ENCODE data around the gene CHRNG. TPM values are rescaled to one million over a fixed set of nuclear protein-coding genes. Genes with fewer than 3 reads are reported as not detected.

Gene CHRNG
- polyA plus RNA-seq, 1 donor from 2014 or later, result not detected

DNA sequence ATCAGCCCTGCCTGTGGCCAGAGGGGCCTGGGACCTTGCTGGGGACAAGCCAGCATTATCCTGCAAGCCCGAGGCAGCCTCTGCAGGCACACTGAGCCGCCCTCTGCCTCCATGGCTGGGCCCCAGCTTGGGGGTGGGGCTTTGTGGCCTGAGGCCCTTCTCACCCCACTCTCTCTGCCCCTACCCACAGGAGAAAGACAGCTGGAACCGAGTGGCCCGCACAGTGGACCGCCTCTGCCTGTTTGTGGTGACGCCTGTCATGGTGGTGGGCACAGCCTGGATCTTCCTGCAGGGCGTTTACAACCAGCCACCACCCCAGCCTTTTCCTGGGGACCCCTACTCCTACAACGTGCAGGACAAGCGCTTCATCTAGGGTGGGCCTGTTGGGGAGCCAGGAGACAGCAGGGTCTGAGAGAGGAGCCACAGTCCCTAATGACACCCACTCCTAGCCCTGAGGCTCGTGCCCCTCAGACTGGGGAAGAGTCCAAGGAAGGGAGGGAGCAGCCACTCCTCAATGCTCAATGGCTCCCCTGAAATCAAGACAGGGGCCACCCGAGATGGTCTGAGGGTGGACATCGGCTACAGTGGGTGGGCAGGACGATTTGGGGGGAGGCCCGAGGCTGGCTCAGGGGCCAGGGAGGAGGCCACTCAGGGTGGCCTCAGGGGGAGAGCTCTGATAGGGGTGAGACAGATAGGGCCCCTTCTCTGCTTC is 4.4 kb upstream of the CHRNG start:
- H3K36me3 ChIP-seq (ENCODE audit: insufficient read depth, low read length), result no peaks in the 10 kb centered on the region
- no peak for TF ChIP-seq EZH2 (IDR thresholded peaks at IDR 0.05; ENCODE audit: borderline replicate concordance, insufficient read depth, low read length, poor library complexity, severe bottlenecking)
- TF ChIP-seq EP300 (conservative IDR thresholded peaks at IDR 0.05; ENCODE audit: poor library complexity, severe bottlenecking), result no peak
- TF ChIP-seq, protein P1, sequence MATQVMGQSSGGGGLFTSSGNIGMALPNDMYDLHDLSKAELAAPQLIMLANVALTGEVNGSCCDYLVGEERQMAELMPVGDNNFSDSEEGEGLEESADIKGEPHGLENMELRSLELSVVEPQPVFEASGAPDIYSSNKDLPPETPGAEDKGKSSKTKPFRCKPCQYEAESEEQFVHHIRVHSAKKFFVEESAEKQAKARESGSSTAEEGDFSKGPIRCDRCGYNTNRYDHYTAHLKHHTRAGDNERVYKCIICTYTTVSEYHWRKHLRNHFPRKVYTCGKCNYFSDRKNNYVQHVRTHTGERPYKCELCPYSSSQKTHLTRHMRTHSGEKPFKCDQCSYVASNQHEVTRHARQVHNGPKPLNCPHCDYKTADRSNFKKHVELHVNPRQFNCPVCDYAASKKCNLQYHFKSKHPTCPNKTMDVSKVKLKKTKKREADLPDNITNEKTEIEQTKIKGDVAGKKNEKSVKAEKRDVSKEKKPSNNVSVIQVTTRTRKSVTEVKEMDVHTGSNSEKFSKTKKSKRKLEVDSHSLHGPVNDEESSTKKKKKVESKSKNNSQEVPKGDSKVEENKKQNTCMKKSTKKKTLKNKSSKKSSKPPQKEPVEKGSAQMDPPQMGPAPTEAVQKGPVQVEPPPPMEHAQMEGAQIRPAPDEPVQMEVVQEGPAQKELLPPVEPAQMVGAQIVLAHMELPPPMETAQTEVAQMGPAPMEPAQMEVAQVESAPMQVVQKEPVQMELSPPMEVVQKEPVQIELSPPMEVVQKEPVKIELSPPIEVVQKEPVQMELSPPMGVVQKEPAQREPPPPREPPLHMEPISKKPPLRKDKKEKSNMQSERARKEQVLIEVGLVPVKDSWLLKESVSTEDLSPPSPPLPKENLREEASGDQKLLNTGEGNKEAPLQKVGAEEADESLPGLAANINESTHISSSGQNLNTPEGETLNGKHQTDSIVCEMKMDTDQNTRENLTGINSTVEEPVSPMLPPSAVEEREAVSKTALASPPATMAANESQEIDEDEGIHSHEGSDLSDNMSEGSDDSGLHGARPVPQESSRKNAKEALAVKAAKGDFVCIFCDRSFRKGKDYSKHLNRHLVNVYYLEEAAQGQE (IDR thresholded peaks at IDR 0.05; ENCODE audit: borderline replicate concordance), result no peak
- TF ChIP-seq MXI1 (conservative IDR thresholded peaks at IDR 0.05; ENCODE audit: poor library complexity, severe bottlenecking), result no peak
- no peak for TF ChIP-seq POLR2AphosphoS5 (IDR thresholded peaks at IDR 0.05)
- TF ChIP-seq, protein P2, sequence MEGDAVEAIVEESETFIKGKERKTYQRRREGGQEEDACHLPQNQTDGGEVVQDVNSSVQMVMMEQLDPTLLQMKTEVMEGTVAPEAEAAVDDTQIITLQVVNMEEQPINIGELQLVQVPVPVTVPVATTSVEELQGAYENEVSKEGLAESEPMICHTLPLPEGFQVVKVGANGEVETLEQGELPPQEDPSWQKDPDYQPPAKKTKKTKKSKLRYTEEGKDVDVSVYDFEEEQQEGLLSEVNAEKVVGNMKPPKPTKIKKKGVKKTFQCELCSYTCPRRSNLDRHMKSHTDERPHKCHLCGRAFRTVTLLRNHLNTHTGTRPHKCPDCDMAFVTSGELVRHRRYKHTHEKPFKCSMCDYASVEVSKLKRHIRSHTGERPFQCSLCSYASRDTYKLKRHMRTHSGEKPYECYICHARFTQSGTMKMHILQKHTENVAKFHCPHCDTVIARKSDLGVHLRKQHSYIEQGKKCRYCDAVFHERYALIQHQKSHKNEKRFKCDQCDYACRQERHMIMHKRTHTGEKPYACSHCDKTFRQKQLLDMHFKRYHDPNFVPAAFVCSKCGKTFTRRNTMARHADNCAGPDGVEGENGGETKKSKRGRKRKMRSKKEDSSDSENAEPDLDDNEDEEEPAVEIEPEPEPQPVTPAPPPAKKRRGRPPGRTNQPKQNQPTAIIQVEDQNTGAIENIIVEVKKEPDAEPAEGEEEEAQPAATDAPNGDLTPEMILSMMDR (IDR thresholded peaks at IDR 0.05; ENCODE audit: poor library complexity, severe bottlenecking), result no peak
- no peak for TF ChIP-seq TAF1 (IDR thresholded peaks at IDR 0.05; ENCODE audit: low read depth)
- no peak for TF ChIP-seq SMC3 (conservative IDR thresholded peaks at IDR 0.05; ENCODE audit: poor library complexity)
- no peak for TF ChIP-seq RAD21 (conservative IDR thresholded peaks at IDR 0.05)
- H3K9ac ChIP-seq (ENCODE audit: low read length), result no peak overlapping the region
- H3K9me3 ChIP-seq (ENCODE audit: low read length), result no peaks in the 10 kb centered on the region
- no peak overlapping the region for H2AFZ ChIP-seq (ENCODE audit: low read depth, low read length)
- H3K27me3 ChIP-seq (ENCODE audit: insufficient read depth, low read depth, low read length), result no peaks in the 10 kb centered on the region
- no peak overlapping the region for H3K27ac ChIP-seq (ENCODE audit: low read length)
- H3K79me2 ChIP-seq (replicated peaks; ENCODE audit: insufficient read depth, low read length), result no peaks in the 10 kb centered on the region
- H3K4me2 ChIP-seq (ENCODE audit: low read length), result no peak overlapping the region
- no peak overlapping the region for H3K4me3 ChIP-seq (ENCODE audit: low read length)
- no peaks in the 10 kb centered on the region for H3F3A ChIP-seq (ENCODE audit: insufficient read depth, low read length, poor library complexity, severe bottlenecking)
- H4K20me1 ChIP-seq (ENCODE audit: insufficient read depth), result no peaks in the 10 kb centered on the region
- H3K9me2 ChIP-seq (ENCODE audit: insufficient read depth, low read length), result no peaks in the 10 kb centered on the region

DNA sequence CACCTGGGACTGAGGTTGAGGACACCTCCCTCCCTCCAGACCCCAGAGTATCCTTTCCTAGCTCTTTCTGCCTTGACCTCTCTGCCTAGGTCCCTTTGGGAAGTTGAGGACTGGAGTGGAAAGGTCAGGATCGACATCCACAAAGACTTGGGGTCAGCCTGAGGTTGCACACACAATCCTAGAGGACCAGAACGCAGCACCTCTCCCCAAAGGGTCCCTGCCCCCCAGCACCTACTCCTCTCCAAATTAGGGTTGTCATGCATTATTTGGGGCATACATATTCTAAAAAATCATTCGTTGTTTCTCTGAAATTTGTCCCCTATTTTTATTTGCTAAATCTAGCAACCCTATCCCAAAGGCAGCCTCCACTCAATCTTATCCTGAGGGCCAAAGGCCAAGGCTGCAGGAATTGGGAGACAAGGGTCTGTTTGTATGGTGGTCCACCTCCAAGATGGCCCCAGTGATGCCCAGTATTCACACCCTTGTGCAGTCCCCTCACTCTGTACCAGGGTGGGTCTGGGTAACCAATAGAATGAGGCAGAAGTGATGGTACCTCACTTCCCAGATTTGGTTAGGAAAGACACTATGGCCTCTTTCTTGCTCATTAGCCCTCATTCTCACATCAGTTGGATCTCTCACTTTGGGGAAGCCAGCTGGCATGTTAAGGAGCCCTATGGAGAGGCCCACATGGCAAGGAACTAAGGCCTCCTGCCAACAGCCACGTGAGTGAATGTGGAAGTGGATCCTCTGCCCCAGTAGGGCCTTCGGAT is 3.5 kb upstream of the CHRNG start:
- Histone ChIP-seq H3F3A (ENCODE audit: insufficient read depth, low read length, poor library complexity, severe bottlenecking) (no peaks in the 10 kb centered on the region), H4K20me1 (ENCODE audit: insufficient read depth) (no peaks in the 10 kb centered on the region), H3K4me3 (ENCODE audit: low read length) (no peak overlapping the region), H3K27me3 (ENCODE audit: insufficient read depth, low read depth, low read length) (no peaks in the 10 kb centered on the region), H2AFZ (ENCODE audit: low read depth, low read length) (no peak overlapping the region), H3K27ac (ENCODE audit: low read length) (no peak overlapping the region), H3K79me2 (replicated peaks; ENCODE audit: insufficient read depth, low read length) (no peaks in the 10 kb centered on the region), H3K9me3 (ENCODE audit: low read length) (no peaks in the 10 kb centered on the region), H3K4me2 (ENCODE audit: low read length) (no peak overlapping the region), H3K36me3 (ENCODE audit: insufficient read depth, low read length) (no peaks in the 10 kb centered on the region), H3K9ac (ENCODE audit: low read length) (no peak overlapping the region), H3K9me2 (ENCODE audit: insufficient read depth, low read length) (no peaks in the 10 kb centered on the region)
- TF ChIP-seq MXI1 (conservative IDR thresholded peaks at IDR 0.05; ENCODE audit: poor library complexity, severe bottlenecking) (no peak), EP300 (conservative IDR thresholded peaks at IDR 0.05; ENCODE audit: poor library complexity, severe bottlenecking) (no peak), TAF1 (IDR thresholded peaks at IDR 0.05; ENCODE audit: low read depth) (no peak), EZH2 (IDR thresholded peaks at IDR 0.05; ENCODE audit: borderline replicate concordance, insufficient read depth, low read length, poor library complexity, severe bottlenecking) (no peak), SMC3 (conservative IDR thresholded peaks at IDR 0.05; ENCODE audit: poor library complexity) (no peak), POLR2AphosphoS5 (IDR thresholded peaks at IDR 0.05) (no peak), RAD21 (conservative IDR thresholded peaks at IDR 0.05) (no peak)
- TF ChIP-seq, protein P1 (IDR thresholded peaks at IDR 0.05; ENCODE audit: borderline replicate concordance), result no peak
- TF ChIP-seq, protein P2 (IDR thresholded peaks at IDR 0.05; ENCODE audit: poor library complexity, severe bottlenecking), result no peak

All from neural cell (in vitro differentiated cells).